GM12865 (cell line): ENCODE results near the gene COA5.
"Not testable (repeated sequence)": the region's sequence is repeated elsewhere in the genome, so short reads cannot be mapped to it uniquely, and the experiment has no call there.

Source experiments
- DNase-seq: peaks from one replicate; pipeline ENCODE4 v3.0.0; 2010; ENCODE audit warnings: low read depth
- H3K4me3 ChIP-seq: 2 replicates; pipeline ENCODE4 v1.5.1; 2011; ENCODE audit warnings: mild to moderate bottlenecking, low read depth, low read length, control low read depth
- TF ChIP-seq, protein P1 (sequence below): IDR thresholded peaks from 2 replicates; pipeline ENCODE4 v1.5.1; 2011; ENCODE audit warnings: low read length, control low read depth, low read depth, inconsistent platforms; ENCODE audit not compliant: insufficient read depth; ENCODE audit errors: missing control alignments

Gene COA5

DNA sequence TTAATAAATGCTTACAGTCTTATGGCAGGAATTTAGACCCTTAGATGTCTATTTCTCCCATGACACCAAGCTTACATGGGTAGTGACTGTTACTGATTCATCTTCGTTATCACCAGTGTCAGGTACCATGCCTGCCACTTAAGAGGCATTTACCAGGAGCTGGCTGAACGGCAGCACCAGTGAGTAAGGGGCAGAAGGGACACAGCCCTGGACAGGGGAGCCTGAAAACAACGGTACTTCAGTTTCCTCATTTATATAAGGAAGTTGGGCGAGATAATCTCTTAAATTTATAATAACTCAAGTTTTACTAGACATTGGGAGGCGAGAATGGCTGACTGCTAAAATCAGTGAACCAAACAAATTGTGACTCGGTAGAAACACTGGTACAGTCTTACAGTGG lies 1.2 kb downstream of the COA5 start:
- DNase-seq: no peak
- TF ChIP-seq, protein P1, sequence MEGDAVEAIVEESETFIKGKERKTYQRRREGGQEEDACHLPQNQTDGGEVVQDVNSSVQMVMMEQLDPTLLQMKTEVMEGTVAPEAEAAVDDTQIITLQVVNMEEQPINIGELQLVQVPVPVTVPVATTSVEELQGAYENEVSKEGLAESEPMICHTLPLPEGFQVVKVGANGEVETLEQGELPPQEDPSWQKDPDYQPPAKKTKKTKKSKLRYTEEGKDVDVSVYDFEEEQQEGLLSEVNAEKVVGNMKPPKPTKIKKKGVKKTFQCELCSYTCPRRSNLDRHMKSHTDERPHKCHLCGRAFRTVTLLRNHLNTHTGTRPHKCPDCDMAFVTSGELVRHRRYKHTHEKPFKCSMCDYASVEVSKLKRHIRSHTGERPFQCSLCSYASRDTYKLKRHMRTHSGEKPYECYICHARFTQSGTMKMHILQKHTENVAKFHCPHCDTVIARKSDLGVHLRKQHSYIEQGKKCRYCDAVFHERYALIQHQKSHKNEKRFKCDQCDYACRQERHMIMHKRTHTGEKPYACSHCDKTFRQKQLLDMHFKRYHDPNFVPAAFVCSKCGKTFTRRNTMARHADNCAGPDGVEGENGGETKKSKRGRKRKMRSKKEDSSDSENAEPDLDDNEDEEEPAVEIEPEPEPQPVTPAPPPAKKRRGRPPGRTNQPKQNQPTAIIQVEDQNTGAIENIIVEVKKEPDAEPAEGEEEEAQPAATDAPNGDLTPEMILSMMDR: no peak
- peak overlapping the region; percentile 98 for H3K4me3 ChIP-seq

- H3K4me3 ChIP-seq: no peak overlapping the region
- DNase-seq: no peak
- TF ChIP-seq, protein P1: no peak
Measured at GRCh38 chr2:98606431-98606830, 1.9 kb downstream of the COA5 start.

- no peak overlapping the region for H3K4me3 ChIP-seq
- TF ChIP-seq, protein P1: no peak
- DNase-seq: no peak
Measured at GRCh38 chr2:98605076-98605475, 3.2 kb downstream of the COA5 start.

- DNase-seq: no peak
- H3K4me3 ChIP-seq: no peak overlapping the region
- TF ChIP-seq, protein P1: no peak
Measured at GRCh38 chr2:98604547-98604946, 3.8 kb downstream of the COA5 start.

DNA sequence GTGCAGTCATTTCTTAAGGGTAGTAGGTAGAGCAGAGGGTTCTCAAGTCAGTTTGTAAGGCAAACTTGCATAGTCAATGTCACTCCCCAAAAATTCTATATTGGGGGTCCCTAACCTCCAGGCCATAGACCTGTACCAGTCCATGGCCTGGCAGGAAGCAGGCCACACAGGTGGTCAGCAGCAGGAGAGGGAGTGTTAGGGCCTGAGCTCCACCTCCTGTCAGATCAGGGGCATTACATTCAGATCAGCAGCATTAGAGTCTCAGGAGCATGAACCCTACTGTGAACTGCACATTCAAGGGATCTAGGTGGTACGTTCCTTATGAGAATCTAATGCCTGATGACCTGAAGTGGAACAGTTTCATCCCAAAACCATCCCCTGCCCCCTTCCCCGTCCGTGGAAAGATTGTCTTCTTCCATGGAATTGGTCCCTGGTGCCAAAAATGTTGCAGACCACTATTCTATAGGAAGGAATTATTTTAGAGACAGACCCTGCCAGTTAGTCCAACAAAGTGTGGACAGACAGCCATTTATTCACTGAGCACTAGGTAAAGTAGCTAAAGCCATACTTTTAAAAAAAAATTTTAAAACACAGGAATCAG lies 6.7 kb downstream of the COA5 start:
- no peak overlapping the region for H3K4me3 ChIP-seq
- TF ChIP-seq, protein P1: peak; percentile 77
- peak; percentile 67 for DNase-seq

GRCh38 chr2:98598781-98599428 lies 9.4 kb downstream of the COA5 start:
- DNase-seq: no peak
- H3K4me3 ChIP-seq: no peak overlapping the region
- TF ChIP-seq, protein P1: no peak

GRCh38 chr2:98594665-98595064 lies 13.6 kb downstream of the COA5 start:
- not testable (repeated sequence) for H3K4me3 ChIP-seq, DNase-seq
